Osteocyte (in vitro differentiated cells): Measurements from ENCODE around the gene HACD2. TPM values are rescaled to one million over a fixed set of nuclear protein-coding genes. Genes with fewer than 3 reads are reported as not detected.

Experiments
- DNase-seq: peaks from one replicate; pipeline ENCODE4 v3.0.0; 2021; ENCODE audit warnings: mixed read lengths; ENCODE audit not compliant: unreplicated experiment; ENCODE audit errors: extremely low spot score
- H3K27ac Mint-ChIP-seq: one replicate; pipeline ENCODE4 v1.8.0; 2021; ENCODE audit warnings: mild to moderate bottlenecking, mixed read lengths; ENCODE audit not compliant: unreplicated experiment
- H3K27me3 Mint-ChIP-seq: one replicate; pipeline ENCODE4 v1.8.0; 2021; ENCODE audit warnings: mixed read lengths; ENCODE audit not compliant: unreplicated experiment
- H3K36me3 Mint-ChIP-seq: one replicate; pipeline ENCODE4 v1.8.0; 2021; ENCODE audit warnings: mixed read lengths; ENCODE audit not compliant: unreplicated experiment
- H3K4me1 Mint-ChIP-seq: one replicate; pipeline ENCODE4 v1.8.0; 2021; ENCODE audit warnings: mixed read lengths; ENCODE audit not compliant: unreplicated experiment
- H3K4me3 Mint-ChIP-seq: one replicate; pipeline ENCODE4 v1.8.0; 2021; ENCODE audit warnings: mild to moderate bottlenecking, moderate library complexity, mixed read lengths; ENCODE audit not compliant: unreplicated experiment
- H3K9me3 Mint-ChIP-seq: one replicate; pipeline ENCODE4 v1.8.0; 2021; ENCODE audit warnings: mixed read lengths; ENCODE audit not compliant: unreplicated experiment
- total RNA-seq: library from RNA; stranded (reverse); gene quantifications from 2 replicates; pipeline ENCODE4 v1.2.1, GENCODE V29; 2021
- TF ChIP-seq, protein P1 (sequence below): fragments of 200-600 bp; sonication (generic); IDR thresholded peaks from 2 replicates; pipeline ENCODE4 v1.5.0; 2021; ENCODE audit warnings: antibody characterized with exemption, mild to moderate bottlenecking, moderate library complexity

The HACD2 gene
- total RNA-seq, 1 donor from 2014 or later: 63.8 TPM

GRCh38 chr3:123593381-123593780 lies 8.5 kb upstream of the HACD2 start:
- Mint-ChIP-seq H3K36me3 (peaks cover 3% of the 10 kb centered on the region), H3K27me3 (no peaks in the 10 kb centered on the region), H3K27ac (no peak overlapping the region), H3K4me1 (peaks cover 10% of the 10 kb centered on the region), H3K9me3 (no peaks in the 10 kb centered on the region), H3K4me3 (no peak overlapping the region)
- TF ChIP-seq, protein P1, sequence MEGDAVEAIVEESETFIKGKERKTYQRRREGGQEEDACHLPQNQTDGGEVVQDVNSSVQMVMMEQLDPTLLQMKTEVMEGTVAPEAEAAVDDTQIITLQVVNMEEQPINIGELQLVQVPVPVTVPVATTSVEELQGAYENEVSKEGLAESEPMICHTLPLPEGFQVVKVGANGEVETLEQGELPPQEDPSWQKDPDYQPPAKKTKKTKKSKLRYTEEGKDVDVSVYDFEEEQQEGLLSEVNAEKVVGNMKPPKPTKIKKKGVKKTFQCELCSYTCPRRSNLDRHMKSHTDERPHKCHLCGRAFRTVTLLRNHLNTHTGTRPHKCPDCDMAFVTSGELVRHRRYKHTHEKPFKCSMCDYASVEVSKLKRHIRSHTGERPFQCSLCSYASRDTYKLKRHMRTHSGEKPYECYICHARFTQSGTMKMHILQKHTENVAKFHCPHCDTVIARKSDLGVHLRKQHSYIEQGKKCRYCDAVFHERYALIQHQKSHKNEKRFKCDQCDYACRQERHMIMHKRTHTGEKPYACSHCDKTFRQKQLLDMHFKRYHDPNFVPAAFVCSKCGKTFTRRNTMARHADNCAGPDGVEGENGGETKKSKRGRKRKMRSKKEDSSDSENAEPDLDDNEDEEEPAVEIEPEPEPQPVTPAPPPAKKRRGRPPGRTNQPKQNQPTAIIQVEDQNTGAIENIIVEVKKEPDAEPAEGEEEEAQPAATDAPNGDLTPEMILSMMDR: no peak
- no peak for DNase-seq

- no peaks in the 10 kb centered on the region for H3K9me3 Mint-ChIP-seq
- TF ChIP-seq, protein P1: no peak
- H3K4me1 Mint-ChIP-seq: peaks cover 20% of the 10 kb centered on the region
- H3K4me3 Mint-ChIP-seq: no peak overlapping the region
- no peak overlapping the region for H3K27ac Mint-ChIP-seq
- DNase-seq: no peak
- H3K36me3 Mint-ChIP-seq: peaks cover 3% of the 10 kb centered on the region
- H3K27me3 Mint-ChIP-seq: no peaks in the 10 kb centered on the region
Observed at GRCh38 chr3:123590685-123591450, 6.0 kb upstream of the HACD2 start.

DNA sequence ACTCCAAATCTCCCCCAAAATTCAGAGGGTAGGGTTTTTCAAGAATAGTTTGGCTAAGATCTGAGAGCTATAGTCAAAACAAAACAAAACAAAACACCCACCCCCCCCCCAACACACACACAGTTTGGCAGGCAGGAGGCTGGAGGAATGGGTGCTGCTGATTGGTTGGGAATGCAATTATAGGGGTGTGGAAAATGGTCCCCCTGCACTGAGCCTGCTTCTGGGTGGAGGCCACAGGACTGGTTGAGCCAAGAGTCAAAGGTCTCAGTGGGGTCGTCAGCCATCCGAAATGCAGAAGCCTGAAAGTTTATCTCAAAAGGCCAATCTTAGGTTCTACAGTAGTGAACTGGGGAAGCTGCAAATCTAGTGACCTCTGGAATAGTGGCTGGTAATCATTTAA lies 2.5 kb upstream of the HACD2 start:
- H3K9me3 Mint-ChIP-seq: no peaks in the 10 kb centered on the region
- TF ChIP-seq, protein P1: no peak
- peaks cover 3% of the 10 kb centered on the region for H3K36me3 Mint-ChIP-seq
- H3K4me3 Mint-ChIP-seq: no peak overlapping the region
- peak overlapping the region; percentile 25 for H3K27ac Mint-ChIP-seq
- DNase-seq: no peak
- H3K27me3 Mint-ChIP-seq: no peaks in the 10 kb centered on the region
- H3K4me1 Mint-ChIP-seq: peaks cover 33% of the 10 kb centered on the region

GRCh38 chr3:123586968-123587367 lies 2.1 kb upstream of the HACD2 start:
- no peak overlapping the region for H3K4me3 Mint-ChIP-seq
- H3K36me3 Mint-ChIP-seq: peaks cover 3% of the 10 kb centered on the region
- H3K27ac Mint-ChIP-seq: no peak overlapping the region

DNA sequence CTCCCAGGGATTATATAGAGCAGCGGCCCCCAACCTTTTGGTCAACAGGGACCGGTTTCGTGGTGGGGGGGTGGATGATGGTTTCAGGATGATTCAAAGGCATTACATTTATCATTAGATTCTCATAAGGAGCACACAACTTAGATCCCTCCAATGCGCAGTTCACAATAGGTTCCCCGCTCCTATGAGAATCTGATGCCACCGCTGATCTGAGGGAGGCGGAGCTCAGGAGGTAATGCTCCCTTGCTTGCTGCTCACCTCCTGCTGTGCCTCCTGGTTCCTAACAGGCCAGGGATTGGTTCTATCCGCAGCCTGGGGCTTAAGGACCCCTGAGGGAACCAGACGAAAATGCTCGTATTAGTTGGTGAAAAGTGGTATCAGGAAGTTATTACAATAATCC lies 1.3 kb upstream of the HACD2 start:
- Mint-ChIP-seq H3K36me3 (peaks cover 10% of the 10 kb centered on the region), H3K27me3 (no peaks in the 10 kb centered on the region), H3K4me1 (peaks cover 35% of the 10 kb centered on the region), H3K4me3 (no peak overlapping the region), H3K27ac (no peak overlapping the region), H3K9me3 (no peaks in the 10 kb centered on the region)
- peak; percentile 84 for DNase-seq
- TF ChIP-seq, protein P1: no peak

More at GRCh38 chr3:123586968-123587367, 2.1 kb upstream of the HACD2 start:
- Mint-ChIP-seq H3K27me3 (no peaks in the 10 kb centered on the region), H3K4me1 (peaks cover 37% of the 10 kb centered on the region), H3K9me3 (no peaks in the 10 kb centered on the region)
- TF ChIP-seq, protein P1: no peak
- no peak for DNase-seq
